HepG2 (cell line): ENCODE measurements around the gene MAP2K3. TPM values are rescaled to one million over a fixed set of nuclear protein-coding genes. Genes with fewer than 3 reads are reported as not detected.

ENCODE experiments used
- ATF4 ChIP-seq, 2 experiments: fragments of 450-650 bp in 1 of 2; sonication (generic) in 1 of 2; formaldehyde crosslinking; IDR thresholded peaks; 2 replicates each; pipeline versions ENCODE4 v1.5.0 to v1.8.0; 2020 to 2022; ENCODE audit warnings: mild to moderate bottlenecking in 1 of 2, missing genetic modification reagents in 1 of 2
- CHD2 ChIP-seq: IDR thresholded peaks from 2 replicates; pipeline ENCODE4 v1.6.1; 2011; ENCODE audit warnings: low read depth, low read length, improper control_type of control experiment
- FOXP1 ChIP-seq, 2 experiments: fragments of 450-650 bp in 1 of 2; IDR thresholded peaks; 2 replicates each; pipeline ENCODE4 v1.6.1; 2017 to 2018; ENCODE audit warnings: antibody characterized with exemption in 1 of 2
- HIC2 ChIP-seq: sonication (generic); formaldehyde crosslinking; IDR thresholded peaks from 2 replicates; pipeline ENCODE4 v1.9.0; 2022; ENCODE audit warnings: low read depth, missing genetic modification reagents
- HOXD1 ChIP-seq: sonication (generic); formaldehyde crosslinking; IDR thresholded peaks from 2 replicates; pipeline ENCODE4 v1.5.0; 2020; ENCODE audit warnings: missing genetic modification reagents
- KLF11 ChIP-seq: IDR thresholded peaks from 2 replicates; pipeline ENCODE4 v1.6.1; 2016; ENCODE audit warnings: missing compliant biosample characterization
- NR2F6 ChIP-seq, 2 experiments: IDR thresholded peaks; 2 replicates each; pipeline ENCODE4 v1.6.1; 2016; ENCODE audit warnings: antibody characterized with exemption in 1 of 2, mild to moderate bottlenecking in 1 of 2
- RAD51 ChIP-seq: fragments of 450-650 bp; IDR thresholded peaks from 2 replicates; pipeline ENCODE4 v1.6.1; 2016; ENCODE audit warnings: borderline replicate concordance
- ZBTB21 ChIP-seq: sonication (generic); formaldehyde crosslinking; IDR thresholded peaks from 2 replicates; pipeline ENCODE4 v1.4.0; 2020; ENCODE audit warnings: missing genetic modification reagents
- ZNF101 ChIP-seq: sonication (generic); formaldehyde crosslinking; IDR thresholded peaks from 2 replicates; pipeline ENCODE4 v1.4.0; 2020; ENCODE audit warnings: mild to moderate bottlenecking, low read depth, missing genetic modification reagents, borderline replicate concordance
- ZNF746 ChIP-seq: sonication (generic); formaldehyde crosslinking; IDR thresholded peaks from 2 replicates; pipeline ENCODE4 v1.8.0; 2022; ENCODE audit warnings: mild to moderate bottlenecking, missing genetic modification reagents
- polyA plus RNA-seq, 8 experiments: library from polyadenylated mRNA; depleted of rRNA in 3 of 8; stranded (reverse) in 7 of 8; unstranded in 1 of 8; fragments of >200 nt; fragmentation: Illumina TruSeq in 4 of 8; extraction: Trizol in 4 of 8; gene quantifications; 2 replicates each; pipeline versions ENCODE4 v1.2.1 to v1.2.3, GENCODE V29; 2011 to 2016; ENCODE audit warnings: low read depth in 4 of 8, missing spikeins in 1 of 8, mixed read lengths in 1 of 8; ENCODE audit not compliant: insufficient read depth in 1 of 8
- total RNA-seq, 5 experiments: library from RNA; depleted of rRNA; stranded (reverse); fragments of >200 nt; fragmentation: Illumina TruSeq; extraction: Trizol; gene quantifications; 2 replicates each; pipeline ENCODE4 v1.2.3, GENCODE V29; 2016; ENCODE audit warnings: low read depth in 1 of 5
- TF ChIP-seq, protein P1 (sequence below): sonication (generic); formaldehyde crosslinking; IDR thresholded peaks from 2 replicates; pipeline ENCODE4 v1.5.0; 2020; ENCODE audit warnings: mild to moderate bottlenecking, missing genetic modification reagents, borderline replicate concordance
- TF ChIP-seq, protein P2 (sequence below): sonication (generic); formaldehyde crosslinking; IDR thresholded peaks from 2 replicates; pipeline ENCODE4 v1.8.1; 2023; ENCODE audit warnings: mild to moderate bottlenecking, moderate library complexity, missing genetic modification reagents

MAP2K3 gene
- total and polyA plus RNA-seq, 2 of the 13 experiments (the other 11 are each of a cell fraction or from before 2014, with no cell fraction given), result 20.5 to 27.4 TPM

DNA sequence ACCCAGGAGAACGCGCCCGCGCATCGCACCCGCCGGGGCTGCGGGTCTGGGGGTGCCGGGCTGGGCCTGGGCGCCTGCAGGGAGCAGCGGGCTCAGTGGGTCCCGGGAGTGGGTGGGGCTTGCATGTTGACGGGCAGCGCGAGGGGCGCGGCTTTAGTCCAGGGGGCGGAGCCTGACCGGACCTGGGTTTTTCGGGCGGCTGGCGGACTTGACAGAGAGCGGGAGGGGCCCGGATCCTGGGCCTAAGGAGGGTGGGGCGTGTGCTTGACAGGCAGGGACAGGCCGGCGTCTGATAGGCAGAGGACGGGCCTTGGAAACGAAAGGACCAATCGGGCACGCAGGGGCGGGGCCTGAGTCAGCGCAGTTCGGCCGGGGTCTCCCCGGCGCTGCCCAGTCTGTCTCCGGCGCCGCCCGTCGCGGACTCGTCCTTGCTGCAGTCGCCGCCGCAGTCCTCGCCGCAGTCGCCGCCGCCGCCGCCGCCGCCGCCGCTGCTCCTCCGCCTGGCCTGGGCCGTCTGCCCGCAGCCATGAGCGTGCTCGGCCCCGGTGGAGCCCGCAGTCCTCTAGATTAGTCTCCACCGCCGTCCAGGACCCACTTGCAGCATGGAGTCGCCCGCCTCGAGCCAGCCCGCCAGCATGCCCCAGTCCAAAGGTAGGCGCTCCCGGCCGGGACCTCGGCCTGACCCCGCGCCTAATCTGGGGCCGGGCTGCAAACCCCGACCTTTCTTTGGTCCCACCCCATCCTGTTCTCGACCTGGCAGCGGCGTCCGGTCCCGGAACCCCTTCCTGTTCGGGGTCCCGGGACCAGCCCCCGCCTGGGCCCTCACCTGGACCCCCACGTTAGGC lies at the start of gene MAP2K3 (continued):
- TF ChIP-seq, protein P1, sequence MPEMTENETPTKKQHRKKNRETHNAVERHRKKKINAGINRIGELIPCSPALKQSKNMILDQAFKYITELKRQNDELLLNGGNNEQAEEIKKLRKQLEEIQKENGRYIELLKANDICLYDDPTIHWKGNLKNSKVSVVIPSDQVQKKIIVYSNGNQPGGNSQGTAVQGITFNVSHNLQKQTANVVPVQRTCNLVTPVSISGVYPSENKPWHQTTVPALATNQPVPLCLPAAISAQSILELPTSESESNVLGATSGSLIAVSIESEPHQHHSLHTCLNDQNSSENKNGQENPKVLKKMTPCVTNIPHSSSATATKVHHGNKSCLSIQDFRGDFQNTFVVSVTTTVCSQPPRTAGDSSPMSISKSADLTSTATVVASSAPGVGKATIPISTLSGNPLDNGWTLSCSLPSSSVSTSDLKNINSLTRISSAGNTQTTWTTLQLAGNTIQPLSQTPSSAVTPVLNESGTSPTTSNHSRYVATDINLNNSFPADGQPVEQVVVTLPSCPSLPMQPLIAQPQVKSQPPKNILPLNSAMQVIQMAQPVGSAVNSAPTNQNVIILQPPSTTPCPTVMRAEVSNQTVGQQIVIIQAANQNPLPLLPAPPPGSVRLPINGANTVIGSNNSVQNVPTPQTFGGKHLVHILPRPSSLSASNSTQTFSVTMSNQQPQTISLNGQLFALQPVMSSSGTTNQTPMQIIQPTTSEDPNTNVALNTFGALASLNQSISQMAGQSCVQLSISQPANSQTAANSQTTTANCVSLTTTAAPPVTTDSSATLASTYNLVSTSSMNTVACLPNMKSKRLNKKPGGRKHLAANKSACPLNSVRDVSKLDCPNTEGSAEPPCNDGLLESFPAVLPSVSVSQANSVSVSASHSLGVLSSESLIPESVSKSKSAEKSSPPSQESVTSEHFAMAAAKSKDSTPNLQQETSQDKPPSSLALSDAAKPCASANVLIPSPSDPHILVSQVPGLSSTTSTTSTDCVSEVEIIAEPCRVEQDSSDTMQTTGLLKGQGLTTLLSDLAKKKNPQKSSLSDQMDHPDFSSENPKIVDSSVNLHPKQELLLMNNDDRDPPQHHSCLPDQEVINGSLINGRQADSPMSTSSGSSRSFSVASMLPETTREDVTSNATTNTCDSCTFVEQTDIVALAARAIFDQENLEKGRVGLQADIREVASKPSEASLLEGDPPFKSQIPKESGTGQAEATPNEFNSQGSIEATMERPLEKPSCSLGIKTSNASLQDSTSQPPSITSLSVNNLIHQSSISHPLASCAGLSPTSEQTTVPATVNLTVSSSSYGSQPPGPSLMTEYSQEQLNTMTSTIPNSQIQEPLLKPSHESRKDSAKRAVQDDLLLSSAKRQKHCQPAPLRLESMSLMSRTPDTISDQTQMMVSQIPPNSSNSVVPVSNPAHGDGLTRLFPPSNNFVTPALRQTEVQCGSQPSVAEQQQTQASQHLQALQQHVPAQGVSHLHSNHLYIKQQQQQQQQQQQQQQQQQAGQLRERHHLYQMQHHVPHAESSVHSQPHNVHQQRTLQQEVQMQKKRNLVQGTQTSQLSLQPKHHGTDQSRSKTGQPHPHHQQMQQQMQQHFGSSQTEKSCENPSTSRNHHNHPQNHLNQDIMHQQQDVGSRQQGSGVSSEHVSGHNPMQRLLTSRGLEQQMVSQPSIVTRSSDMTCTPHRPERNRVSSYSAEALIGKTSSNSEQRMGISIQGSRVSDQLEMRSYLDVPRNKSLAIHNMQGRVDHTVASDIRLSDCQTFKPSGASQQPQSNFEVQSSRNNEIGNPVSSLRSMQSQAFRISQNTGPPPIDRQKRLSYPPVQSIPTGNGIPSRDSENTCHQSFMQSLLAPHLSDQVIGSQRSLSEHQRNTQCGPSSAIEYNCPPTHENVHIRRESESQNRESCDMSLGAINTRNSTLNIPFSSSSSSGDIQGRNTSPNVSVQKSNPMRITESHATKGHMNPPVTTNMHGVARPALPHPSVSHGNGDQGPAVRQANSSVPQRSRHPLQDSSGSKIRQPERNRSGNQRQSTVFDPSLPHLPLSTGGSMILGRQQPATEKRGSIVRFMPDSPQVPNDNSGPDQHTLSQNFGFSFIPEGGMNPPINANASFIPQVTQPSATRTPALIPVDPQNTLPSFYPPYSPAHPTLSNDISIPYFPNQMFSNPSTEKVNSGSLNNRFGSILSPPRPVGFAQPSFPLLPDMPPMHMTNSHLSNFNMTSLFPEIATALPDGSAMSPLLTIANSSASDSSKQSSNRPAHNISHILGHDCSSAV, result no peak
- TF ChIP-seq ZNF101 (CRISPR knock-in tag), result no peak
- 0 out of 2 replicates have a peak, but pooled peaks have one; percentile 8 for TF ChIP-seq HOXD1
- TF ChIP-seq NR2F6 (IDR thresholded peaks at IDR 0.05), result no peak
- no peak for TF ChIP-seq NR2F6 (CRISPR knock-in tag; IDR thresholded peaks at IDR 0.05)
- no peak for TF ChIP-seq ZNF746 (CRISPR knock-in tag)
- TF ChIP-seq CHD2, result no peak
- TF ChIP-seq ATF4 (CRISPR knock-in tag; IDR thresholded peaks at IDR 0.05), result no peak
- no peak for TF ChIP-seq FOXP1 (IDR thresholded peaks at IDR 0.05)
- TF ChIP-seq FOXP1 (CRISPR knock-in tag; IDR thresholded peaks at IDR 0.05), result no peak
- TF ChIP-seq KLF11 (CRISPR knock-in tag), result no peak
- TF ChIP-seq, protein P2, sequence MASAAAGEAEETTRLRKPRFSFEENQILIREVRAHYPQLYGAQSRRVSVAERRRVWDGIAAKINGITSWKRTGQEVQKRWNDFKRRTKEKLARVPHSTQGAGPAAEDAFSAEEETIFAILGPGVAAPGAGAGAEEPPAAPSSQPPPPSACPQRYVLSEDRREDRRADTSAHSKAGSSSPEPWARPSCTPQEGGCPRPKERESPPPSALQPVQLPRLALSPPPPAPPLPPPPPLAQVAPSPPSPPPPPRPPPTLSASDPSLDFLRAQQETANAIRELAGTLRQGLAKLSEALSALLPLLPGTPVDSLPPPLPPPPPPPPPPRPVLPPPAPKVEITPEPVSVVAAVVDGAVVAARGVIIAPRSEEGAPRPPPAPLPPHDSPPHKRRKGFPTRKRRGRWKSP (CRISPR knock-in tag), result no peak
- TF ChIP-seq RAD51, result no peak
- no peak for TF ChIP-seq ZBTB21
- TF ChIP-seq HIC2, result no peak
